Panc1 (cell line): ENCODE data around the gene RBM14. TPM values are rescaled to one million over a fixed set of nuclear protein-coding genes. Genes with fewer than 3 reads are reported as not detected.
A peak's percentile ranks its signal among the peaks of the same experiment; 100 is the strongest.

Source experiments
- ATAC-seq: fragments of 200-7000 bp; cut with Tn5 transposase; 2 replicates; pipeline ENCODE4 v1.9.1; 2020; ENCODE audit warnings: mild to moderate bottlenecking, moderate library complexity
- BruUV-seq: library from RNA; stranded (reverse); fragments of 400-500 nt; replicated peaks from 2 replicates; lab custom pipeline; 2021; lab: Mats Ljungman, UMichigan
- CTCF ChIA-PET: fragments of 300-600 bp; sonication (Branson Sonifier 250); formaldehyde crosslinking; loops from one replicate; lab custom pipeline; 2022; ENCODE audit warnings: antibody characterized with exemption; lab: Charles Lee
- POLR2A ChIA-PET: fragments of 300-600 bp; sonication (Branson Sonifier 250); formaldehyde crosslinking; loops from one replicate; lab custom pipeline; 2022; ENCODE audit warnings: antibody characterized with exemption; lab: Charles Lee
- DNase-seq: peaks from one replicate; pipeline ENCODE4 v3.0.0-alpha.2; 2010; ENCODE audit warnings: low read depth, low spot score
- H3K27ac ChIP-seq: 2 replicates; pipeline ENCODE4 v1.5.1; 2011; ENCODE audit warnings: mild to moderate bottlenecking, low read length, inconsistent platforms
- H3K27me3 ChIP-seq: fragments of 200-500 bp; sonication (Bioruptor generic); 2 replicates; pipeline ENCODE4 v1.6.0; 2014; ENCODE audit warnings: low read length, inconsistent platforms; ENCODE audit not compliant: control insufficient read depth, insufficient read depth
- H3K36me3 ChIP-seq: fragments of 200-500 bp; sonication (Bioruptor generic); 2 replicates; pipeline ENCODE4 v1.5.1; 2014; ENCODE audit warnings: inconsistent platforms, mild to moderate bottlenecking, low read length, moderate library complexity; ENCODE audit not compliant: control insufficient read depth, insufficient read depth
- H3K4me1 ChIP-seq: 2 replicates; pipeline ENCODE4 v1.5.1; 2011; ENCODE audit warnings: inconsistent platforms, mild to moderate bottlenecking, low read length, moderate library complexity; ENCODE audit not compliant: control insufficient read depth, insufficient read depth
- H3K4me3 ChIP-seq, 2 experiments: 2 replicates each; pipeline ENCODE4 v1.5.1; 2011 to 2012; ENCODE audit warnings: low read depth in 2 of 2, low read length in 2 of 2, mild to moderate bottlenecking in 2 of 2, inconsistent platforms in 1 of 2, moderate library complexity in 1 of 2
- H3K9me3 ChIP-seq: fragments of 200-500 bp; sonication (Bioruptor generic); 2 replicates; pipeline ENCODE4 v1.5.1; 2014; ENCODE audit warnings: low read depth, mild to moderate bottlenecking, inconsistent platforms, low read length, moderate library complexity; ENCODE audit not compliant: control insufficient read depth, insufficient read depth
- POLR2AphosphoS5 ChIP-seq: IDR thresholded peaks from 2 replicates; pipeline ENCODE4 v1.6.1; 2012; ENCODE audit warnings: mild to moderate bottlenecking, low read depth, low read length, moderate library complexity
- SIN3A ChIP-seq: IDR thresholded peaks from 2 replicates; pipeline ENCODE4 v1.6.1; 2012; ENCODE audit warnings: low read depth, mild to moderate bottlenecking, low read length, moderate library complexity, borderline replicate concordance; ENCODE audit not compliant: insufficient read depth
- TCF7L2 ChIP-seq: IDR thresholded peaks from 2 replicates; pipeline ENCODE4 v1.6.1; 2011; ENCODE audit warnings: mild to moderate bottlenecking, low read depth, low read length, inconsistent platforms
- in situ Hi-C: cut with HindIII; loops from 2 replicates; pipeline ENCODE4 v1.10.0; 2016; ENCODE audit warnings: low sequenced_read_pairs, low pct_unique_long_range_greater_than_20kb
- intact Hi-C: fragments of 100-400 bp; cut with micrococcal nuclease; formaldehyde crosslinking; loops from one replicate; pipeline ENCODE4 v1.10.0; 2022; ENCODE audit not compliant: unreplicated experiment
- total RNA-seq: library from RNA; stranded (reverse); gene quantifications from one replicate; pipeline ENCODE4 v1.2.1, GENCODE V29; 2021; ENCODE audit not compliant: unreplicated experiment
- TF ChIP-seq, protein P1 (sequence below), 2 experiments: IDR thresholded peaks; 2 replicates each; pipeline ENCODE4 v1.6.1; 2011 to 2012; ENCODE audit warnings: low read depth in 2 of 2, control low read depth in 1 of 2, low read length in 1 of 2, mild to moderate bottlenecking in 1 of 2, moderate library complexity in 1 of 2; ENCODE audit not compliant: insufficient read depth in 1 of 2
- TF ChIP-seq, protein P2 (sequence below): fragments of 450-650 bp; IDR thresholded peaks from 2 replicates; pipeline ENCODE4 v1.5.1; 2017; ENCODE audit warnings: mild to moderate bottlenecking

RBM14 gene
- total RNA-seq, 1 experiment from 2014 or later, result 93.9 TPM

- TF ChIP-seq, protein P1, sequence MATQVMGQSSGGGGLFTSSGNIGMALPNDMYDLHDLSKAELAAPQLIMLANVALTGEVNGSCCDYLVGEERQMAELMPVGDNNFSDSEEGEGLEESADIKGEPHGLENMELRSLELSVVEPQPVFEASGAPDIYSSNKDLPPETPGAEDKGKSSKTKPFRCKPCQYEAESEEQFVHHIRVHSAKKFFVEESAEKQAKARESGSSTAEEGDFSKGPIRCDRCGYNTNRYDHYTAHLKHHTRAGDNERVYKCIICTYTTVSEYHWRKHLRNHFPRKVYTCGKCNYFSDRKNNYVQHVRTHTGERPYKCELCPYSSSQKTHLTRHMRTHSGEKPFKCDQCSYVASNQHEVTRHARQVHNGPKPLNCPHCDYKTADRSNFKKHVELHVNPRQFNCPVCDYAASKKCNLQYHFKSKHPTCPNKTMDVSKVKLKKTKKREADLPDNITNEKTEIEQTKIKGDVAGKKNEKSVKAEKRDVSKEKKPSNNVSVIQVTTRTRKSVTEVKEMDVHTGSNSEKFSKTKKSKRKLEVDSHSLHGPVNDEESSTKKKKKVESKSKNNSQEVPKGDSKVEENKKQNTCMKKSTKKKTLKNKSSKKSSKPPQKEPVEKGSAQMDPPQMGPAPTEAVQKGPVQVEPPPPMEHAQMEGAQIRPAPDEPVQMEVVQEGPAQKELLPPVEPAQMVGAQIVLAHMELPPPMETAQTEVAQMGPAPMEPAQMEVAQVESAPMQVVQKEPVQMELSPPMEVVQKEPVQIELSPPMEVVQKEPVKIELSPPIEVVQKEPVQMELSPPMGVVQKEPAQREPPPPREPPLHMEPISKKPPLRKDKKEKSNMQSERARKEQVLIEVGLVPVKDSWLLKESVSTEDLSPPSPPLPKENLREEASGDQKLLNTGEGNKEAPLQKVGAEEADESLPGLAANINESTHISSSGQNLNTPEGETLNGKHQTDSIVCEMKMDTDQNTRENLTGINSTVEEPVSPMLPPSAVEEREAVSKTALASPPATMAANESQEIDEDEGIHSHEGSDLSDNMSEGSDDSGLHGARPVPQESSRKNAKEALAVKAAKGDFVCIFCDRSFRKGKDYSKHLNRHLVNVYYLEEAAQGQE (IDR thresholded peaks at IDR 0.05; ENCODE audit: insufficient read depth in 1 of 2, low read depth in 2 of 2, low read length in 1 of 2), result no peak
- TF ChIP-seq TCF7L2 (no peak), POLR2AphosphoS5 (no peak), SIN3A (no peak)
- TF ChIP-seq, protein P2, sequence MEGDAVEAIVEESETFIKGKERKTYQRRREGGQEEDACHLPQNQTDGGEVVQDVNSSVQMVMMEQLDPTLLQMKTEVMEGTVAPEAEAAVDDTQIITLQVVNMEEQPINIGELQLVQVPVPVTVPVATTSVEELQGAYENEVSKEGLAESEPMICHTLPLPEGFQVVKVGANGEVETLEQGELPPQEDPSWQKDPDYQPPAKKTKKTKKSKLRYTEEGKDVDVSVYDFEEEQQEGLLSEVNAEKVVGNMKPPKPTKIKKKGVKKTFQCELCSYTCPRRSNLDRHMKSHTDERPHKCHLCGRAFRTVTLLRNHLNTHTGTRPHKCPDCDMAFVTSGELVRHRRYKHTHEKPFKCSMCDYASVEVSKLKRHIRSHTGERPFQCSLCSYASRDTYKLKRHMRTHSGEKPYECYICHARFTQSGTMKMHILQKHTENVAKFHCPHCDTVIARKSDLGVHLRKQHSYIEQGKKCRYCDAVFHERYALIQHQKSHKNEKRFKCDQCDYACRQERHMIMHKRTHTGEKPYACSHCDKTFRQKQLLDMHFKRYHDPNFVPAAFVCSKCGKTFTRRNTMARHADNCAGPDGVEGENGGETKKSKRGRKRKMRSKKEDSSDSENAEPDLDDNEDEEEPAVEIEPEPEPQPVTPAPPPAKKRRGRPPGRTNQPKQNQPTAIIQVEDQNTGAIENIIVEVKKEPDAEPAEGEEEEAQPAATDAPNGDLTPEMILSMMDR, result no peak
- no peaks in the 10 kb centered on the region for H3K27me3 ChIP-seq
- no peak overlapping the region for H3K27ac ChIP-seq
- H3K36me3 ChIP-seq, result no peaks in the 10 kb centered on the region
- no peak overlapping the region for H3K4me3 ChIP-seq
- in situ Hi-C loops (no loop called here), intact Hi-C loops (no loop called here)
- TSS peak; percentile 46 for BruUV-seq
- H3K4me1 ChIP-seq, result no peaks in the 10 kb centered on the region
- ATAC-seq (no peak), DNase-seq (no peak)
- no peaks in the 10 kb centered on the region for H3K9me3 ChIP-seq
- POLR2A ChIA-PET, result no interaction called here
- CTCF ChIA-PET, result no interaction called here
Observed at GRCh38 chr11:66609721-66610617, 6.5 kb upstream of the RBM14 start.

DNA sequence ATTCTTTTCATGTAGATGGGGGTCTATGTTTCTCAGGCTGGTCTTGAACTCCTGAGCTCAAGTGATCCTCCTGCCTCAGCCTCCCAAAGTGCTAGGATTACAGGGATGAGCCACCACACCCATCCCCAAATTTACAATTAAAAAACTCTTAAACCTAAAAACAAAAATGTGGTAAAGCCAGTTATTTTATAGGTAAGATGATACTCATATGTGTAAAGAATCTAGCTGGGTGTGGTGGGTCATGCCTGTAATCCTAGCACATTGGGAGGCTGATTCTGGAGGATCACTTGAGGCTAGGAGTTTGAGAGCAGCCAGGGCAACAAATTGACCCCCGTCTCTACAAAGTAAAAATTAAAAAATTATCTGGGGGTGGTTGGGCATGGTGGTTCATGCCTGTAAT is 4.0 kb upstream of the RBM14 start:
- POLR2A ChIA-PET, result no interaction called here
- TF ChIP-seq, protein P1 (IDR thresholded peaks at IDR 0.05; ENCODE audit: insufficient read depth in 1 of 2, low read depth in 2 of 2, low read length in 1 of 2), result no peak
- TF ChIP-seq TCF7L2 (no peak), SIN3A (no peak), POLR2AphosphoS5 (no peak)
- TF ChIP-seq, protein P2, result no peak

More for the DNA sequence above, 4.0 kb upstream of the RBM14 start:
- in situ Hi-C loops, result no loop called here
- H3K36me3 ChIP-seq, result peaks cover 2% of the 10 kb centered on the region; the same call in 1 of the 2 replicates
- H3K4me1 ChIP-seq, result 0 out of 2 replicates have a peak, but pooled peaks cover 5% of the 10 kb centered on the region
- H3K27me3 ChIP-seq, result no peaks in the 10 kb centered on the region
- ATAC-seq (no peak), DNase-seq (no peak)
- H3K9me3 ChIP-seq, result no peaks in the 10 kb centered on the region
- CTCF ChIA-PET, result no interaction called here
- no peak overlapping the region for H3K4me3 ChIP-seq
- intact Hi-C loops, result no loop called here
- BruUV-seq, result no TSS peak
- H3K27ac ChIP-seq, result no peak overlapping the region
